Astrocyte (in vitro differentiated cells and primary cell): ENCODE results near the gene TMUB1. TPM values are rescaled to one million over a fixed set of nuclear protein-coding genes. Genes with fewer than 3 reads are reported as not detected.

Source experiments
- DNase-seq: peaks from one replicate; pipeline ENCODE4 v3.0.0-alpha.2; 2010; ENCODE audit warnings: low read depth
- FAIRE-seq: peaks from 2 replicates; lab custom pipeline; 2011; peaks lifted over from hg19 to GRCh38; lab: Jason Lieb, UNC
- H2AFZ ChIP-seq: 2 replicates; pipeline ENCODE4 v1.6.0; 2012; ENCODE audit warnings: low read depth, low read length, inconsistent platforms
- H3K27ac ChIP-seq: 2 replicates; pipeline ENCODE4 v1.5.1; 2011; ENCODE audit warnings: low read depth, low read length, inconsistent platforms
- H3K27me3 ChIP-seq: 2 replicates; pipeline ENCODE4 v1.6.0; 2011; ENCODE audit warnings: low read length, inconsistent platforms; ENCODE audit not compliant: insufficient read depth
- H3K36me3 ChIP-seq: 2 replicates; pipeline ENCODE4 v1.5.1; 2011; ENCODE audit warnings: low read length, inconsistent platforms; ENCODE audit not compliant: insufficient read depth
- H3K4me1 ChIP-seq: 2 replicates; pipeline ENCODE4 v1.5.1; 2011; ENCODE audit warnings: low read length, inconsistent platforms; ENCODE audit not compliant: insufficient read depth
- H3K4me2 ChIP-seq: 2 replicates; pipeline ENCODE4 v1.6.0; 2012; ENCODE audit warnings: low read length, inconsistent platforms
- H3K4me3 ChIP-seq: 2 replicates; pipeline ENCODE4 v1.5.1; 2011; ENCODE audit warnings: low read depth, mild to moderate bottlenecking, low read length, inconsistent platforms; ENCODE audit not compliant: insufficient read depth
- H3K79me2 ChIP-seq: 2 replicates; pipeline ENCODE4 v1.6.0; 2012; ENCODE audit warnings: mild to moderate bottlenecking, low read length, inconsistent platforms; ENCODE audit not compliant: insufficient read depth
- H3K9ac ChIP-seq: 2 replicates; pipeline ENCODE4 v1.6.0; 2012; ENCODE audit warnings: mild to moderate bottlenecking, low read length, inconsistent platforms
- H3K9me3 ChIP-seq: 2 replicates; pipeline ENCODE4 v1.5.1; 2012; ENCODE audit warnings: low read depth, mild to moderate bottlenecking, low read length, inconsistent platforms; ENCODE audit not compliant: insufficient read depth
- H4K20me1 ChIP-seq: 2 replicates; pipeline ENCODE4 v1.6.0; 2012; ENCODE audit warnings: low read length, inconsistent platforms; ENCODE audit not compliant: insufficient read depth
- H3K27ac Mint-ChIP-seq: one replicate; pipeline ENCODE4 v1.8.0; 2021; ENCODE audit warnings: mild to moderate bottlenecking, mixed read lengths; ENCODE audit not compliant: unreplicated experiment
- H3K27me3 Mint-ChIP-seq: one replicate; pipeline ENCODE4 v1.8.0; 2021; ENCODE audit warnings: low read depth, mixed read lengths; ENCODE audit not compliant: unreplicated experiment
- H3K36me3 Mint-ChIP-seq: one replicate; pipeline ENCODE4 v1.8.0; 2021; ENCODE audit warnings: low read depth, mixed read lengths; ENCODE audit not compliant: unreplicated experiment
- H3K4me1 Mint-ChIP-seq: one replicate; pipeline ENCODE4 v1.8.0; 2021; ENCODE audit warnings: low read depth, mixed read lengths; ENCODE audit not compliant: unreplicated experiment
- H3K4me3 Mint-ChIP-seq: one replicate; pipeline ENCODE4 v1.8.0; 2021; ENCODE audit warnings: mild to moderate bottlenecking, moderate library complexity, mixed read lengths; ENCODE audit not compliant: unreplicated experiment
- H3K9me3 Mint-ChIP-seq: one replicate; pipeline ENCODE4 v1.8.0; 2021; ENCODE audit warnings: mild to moderate bottlenecking, mixed read lengths; ENCODE audit not compliant: unreplicated experiment
- EZH2 ChIP-seq: IDR thresholded peaks from 2 replicates; pipeline ENCODE4 v1.6.1; 2012; ENCODE audit warnings: mild to moderate bottlenecking, low read length, inconsistent platforms; ENCODE audit not compliant: insufficient read depth
- total RNA-seq: library from RNA; stranded (reverse); gene quantifications from 2 replicates; pipeline ENCODE4 v1.2.1, GENCODE V29; 2021
- TF ChIP-seq, protein P1 (sequence below): IDR thresholded peaks from 2 replicates; pipeline ENCODE4 v1.5.1; 2011; ENCODE audit warnings: low read depth, mild to moderate bottlenecking, inconsistent platforms, low read length, moderate library complexity; ENCODE audit not compliant: insufficient read depth

Gene TMUB1
- total RNA-seq, 1 donor from 2014 or later = 42.9 TPM

DNA sequence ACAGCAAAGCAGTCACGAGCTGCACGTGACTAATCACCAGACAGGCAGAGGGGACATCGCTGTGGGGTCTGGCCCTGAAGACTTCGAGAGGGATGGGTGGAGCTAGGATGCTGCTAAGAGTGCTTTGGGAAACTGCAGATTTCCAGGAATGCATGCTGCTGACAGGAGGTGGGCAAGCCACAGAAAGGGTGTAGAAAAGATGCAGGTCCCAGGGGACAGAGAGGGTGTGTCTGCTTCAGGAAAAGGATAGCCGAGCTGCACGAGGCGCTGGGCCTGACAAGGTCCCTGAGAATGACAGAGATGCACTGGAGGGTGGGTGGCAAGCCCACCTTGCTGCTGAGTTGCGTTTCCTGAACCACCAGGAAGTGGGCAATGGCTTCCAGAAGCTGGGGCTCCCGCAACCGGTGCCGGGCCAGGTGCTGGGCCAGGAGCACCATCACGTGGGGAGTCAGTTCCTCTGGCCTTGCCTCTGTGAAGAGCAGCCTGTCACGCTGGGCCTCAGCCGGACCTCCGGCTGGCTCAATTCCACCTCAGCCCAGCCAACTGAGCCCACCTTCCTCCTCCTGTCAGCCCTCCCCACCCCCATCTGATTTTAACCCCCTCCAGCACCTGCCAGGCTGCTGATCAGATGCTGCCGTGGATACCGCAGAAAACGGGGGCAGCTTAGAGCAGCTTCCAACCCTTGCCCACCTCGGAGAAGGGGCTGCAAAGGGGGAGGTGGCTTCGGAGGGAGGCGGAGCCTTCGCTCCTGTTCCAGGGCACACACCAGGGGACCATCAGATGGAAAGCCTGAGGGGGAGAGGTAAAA is 4.9 kb downstream of the TMUB1 start:
- Histone ChIP-seq H3K36me3 (peaks cover 15% of the 10 kb centered on the region), H3K9ac (peak overlapping the region; percentile 95), H3K27me3 (no peaks in the 10 kb centered on the region), H3K27ac (no peak overlapping the region), H4K20me1 (peaks cover 56% of the 10 kb centered on the region), H3K9me3 (no peaks in the 10 kb centered on the region), H3K79me2 (peaks cover 44% of the 10 kb centered on the region), H3K4me1 (peaks cover 34% of the 10 kb centered on the region), H3K4me2 (peak overlapping the region; percentile 87), H3K4me3 (no peak overlapping the region), H2AFZ (no peak overlapping the region)
- TF ChIP-seq EZH2 = no peak
- TF ChIP-seq, protein P1, sequence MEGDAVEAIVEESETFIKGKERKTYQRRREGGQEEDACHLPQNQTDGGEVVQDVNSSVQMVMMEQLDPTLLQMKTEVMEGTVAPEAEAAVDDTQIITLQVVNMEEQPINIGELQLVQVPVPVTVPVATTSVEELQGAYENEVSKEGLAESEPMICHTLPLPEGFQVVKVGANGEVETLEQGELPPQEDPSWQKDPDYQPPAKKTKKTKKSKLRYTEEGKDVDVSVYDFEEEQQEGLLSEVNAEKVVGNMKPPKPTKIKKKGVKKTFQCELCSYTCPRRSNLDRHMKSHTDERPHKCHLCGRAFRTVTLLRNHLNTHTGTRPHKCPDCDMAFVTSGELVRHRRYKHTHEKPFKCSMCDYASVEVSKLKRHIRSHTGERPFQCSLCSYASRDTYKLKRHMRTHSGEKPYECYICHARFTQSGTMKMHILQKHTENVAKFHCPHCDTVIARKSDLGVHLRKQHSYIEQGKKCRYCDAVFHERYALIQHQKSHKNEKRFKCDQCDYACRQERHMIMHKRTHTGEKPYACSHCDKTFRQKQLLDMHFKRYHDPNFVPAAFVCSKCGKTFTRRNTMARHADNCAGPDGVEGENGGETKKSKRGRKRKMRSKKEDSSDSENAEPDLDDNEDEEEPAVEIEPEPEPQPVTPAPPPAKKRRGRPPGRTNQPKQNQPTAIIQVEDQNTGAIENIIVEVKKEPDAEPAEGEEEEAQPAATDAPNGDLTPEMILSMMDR = no peak
- H3K27ac Mint-ChIP-seq = peak overlapping the region; percentile 34
- peaks cover 20% of the 10 kb centered on the region for H3K4me1 Mint-ChIP-seq
- no peaks in the 10 kb centered on the region for H3K27me3 Mint-ChIP-seq
- no peaks in the 10 kb centered on the region for H3K9me3 Mint-ChIP-seq
- no peak for FAIRE-seq
- H3K36me3 Mint-ChIP-seq = peaks cover 14% of the 10 kb centered on the region
- DNase-seq = no peak
- peak overlapping the region; percentile 96 for H3K4me3 Mint-ChIP-seq

GRCh38 chr7:151077705-151078232 is 5.5 kb downstream of the TMUB1 start:
- H3K4me1 ChIP-seq = peaks cover 33% of the 10 kb centered on the region
- peak overlapping the region; percentile 14 for H3K9ac ChIP-seq
- H3K27ac Mint-ChIP-seq = peak overlapping the region; percentile 34

More at GRCh38 chr7:151077705-151078232, 5.5 kb downstream of the TMUB1 start:
- Histone ChIP-seq H3K4me3 (no peak overlapping the region), H3K4me2 (no peak overlapping the region), H2AFZ (no peak overlapping the region), H4K20me1 (peaks cover 56% of the 10 kb centered on the region), H3K9me3 (no peaks in the 10 kb centered on the region), H3K27me3 (no peaks in the 10 kb centered on the region), H3K27ac (no peak overlapping the region), H3K79me2 (peaks cover 43% of the 10 kb centered on the region), H3K36me3 (peaks cover 16% of the 10 kb centered on the region)
- FAIRE-seq (no peak), DNase-seq (no peak)
- TF ChIP-seq, protein P1 = no peak
- TF ChIP-seq EZH2 = no peak
- H3K4me3 Mint-ChIP-seq = peak overlapping the region; percentile 70
- no peaks in the 10 kb centered on the region for H3K9me3 Mint-ChIP-seq
- H3K4me1 Mint-ChIP-seq = peaks cover 19% of the 10 kb centered on the region
- no peaks in the 10 kb centered on the region for H3K27me3 Mint-ChIP-seq
- peaks cover 14% of the 10 kb centered on the region for H3K36me3 Mint-ChIP-seq
